ENCODE results near the gene COL4A6. TPM values are rescaled to one million over a fixed set of nuclear protein-coding genes. Genes with fewer than 3 reads are reported as not detected.
A peak's percentile ranks its signal among the peaks of the same experiment; 100 is the strongest.

COL4A6 gene
- total RNA-seq, 1 experiment from 2014 or later: not detected

GRCh38 chrX:108171671-108172070, 266.6 kb downstream of the COL4A6 start:
- Histone ChIP-seq H3K79me2 (ENCODE audit: low read length) (no peaks in the 10 kb centered on the region), H4K20me1 (ENCODE audit: insufficient read depth, low read depth, low read length) (no peaks in the 10 kb centered on the region), H3K9me2 (replicated peaks; ENCODE audit: insufficient read depth, low read length) (no peaks in the 10 kb centered on the region), H3K36me3 (ENCODE audit: insufficient read depth, low read length) (no peaks in the 10 kb centered on the region), H3K4me1 (ENCODE audit: low read length) (no peaks in the 10 kb centered on the region), H3K9me3 (ENCODE audit: low read length) (no peaks in the 10 kb centered on the region), H3K9ac (ENCODE audit: low read length) (no peak overlapping the region), H3K27ac (ENCODE audit: low read length) (no peak overlapping the region), H3K4me3 (ENCODE audit: low read length) (no peak overlapping the region), H2AFZ (ENCODE audit: low read length) (no peak overlapping the region), H3K27me3 (ENCODE audit: low read length) (no peaks in the 10 kb centered on the region), H3K4me2 (ENCODE audit: low read depth, low read length, poor library complexity, severe bottlenecking) (no peak overlapping the region)
- no peak for DNase-seq

- no peaks in the 10 kb centered on the region for H3K9me3 ChIP-seq (ENCODE audit: low read length)
- no peaks in the 10 kb centered on the region for H3K36me3 ChIP-seq (ENCODE audit: insufficient read depth, low read length)
- H4K20me1 ChIP-seq (ENCODE audit: insufficient read depth, low read depth, low read length): no peaks in the 10 kb centered on the region
- H3K4me1 ChIP-seq (ENCODE audit: low read length): no peaks in the 10 kb centered on the region
- H3K9ac ChIP-seq (ENCODE audit: low read length): no peak overlapping the region
- no peaks in the 10 kb centered on the region for H3K9me2 ChIP-seq (replicated peaks; ENCODE audit: insufficient read depth, low read length)
- no peak overlapping the region for H3K4me2 ChIP-seq (ENCODE audit: low read depth, low read length, poor library complexity, severe bottlenecking)
- no peaks in the 10 kb centered on the region for H3K79me2 ChIP-seq (ENCODE audit: low read length)
- H3K27me3 ChIP-seq (ENCODE audit: low read length): no peaks in the 10 kb centered on the region
- no peak for DNase-seq
- H2AFZ ChIP-seq (ENCODE audit: low read length): no peak overlapping the region
- H3K27ac ChIP-seq (ENCODE audit: low read length): no peak overlapping the region
- no peak overlapping the region for H3K4me3 ChIP-seq (ENCODE audit: low read length)
These were observed 268.5 kb downstream of the COL4A6 start for GRCh38 chrX:108169768-108170167.

- Histone ChIP-seq H3K4me3 (ENCODE audit: low read length) (no peak overlapping the region), H3K9me2 (replicated peaks; ENCODE audit: insufficient read depth, low read length) (no peaks in the 10 kb centered on the region), H3K27ac (ENCODE audit: low read length) (no peak overlapping the region), H3K9me3 (ENCODE audit: low read length) (no peaks in the 10 kb centered on the region), H3K4me2 (ENCODE audit: low read depth, low read length, poor library complexity, severe bottlenecking) (no peak overlapping the region), H2AFZ (ENCODE audit: low read length) (no peak overlapping the region), H3K4me1 (ENCODE audit: low read length) (no peaks in the 10 kb centered on the region), H3K79me2 (ENCODE audit: low read length) (no peaks in the 10 kb centered on the region), H3K9ac (ENCODE audit: low read length) (no peak overlapping the region), H3K36me3 (ENCODE audit: insufficient read depth, low read length) (no peaks in the 10 kb centered on the region), H3K27me3 (ENCODE audit: low read length) (no peaks in the 10 kb centered on the region), H4K20me1 (ENCODE audit: insufficient read depth, low read depth, low read length) (no peaks in the 10 kb centered on the region)
- no peak for DNase-seq
These were observed 269.1 kb downstream of the COL4A6 start for GRCh38 chrX:108168961-108169740.

- no peak for DNase-seq
- no peaks in the 10 kb centered on the region for H4K20me1 ChIP-seq (ENCODE audit: insufficient read depth, low read depth, low read length)
- no peaks in the 10 kb centered on the region for H3K79me2 ChIP-seq (ENCODE audit: low read length)
- no peaks in the 10 kb centered on the region for H3K9me3 ChIP-seq (ENCODE audit: low read length)
- H3K27me3 ChIP-seq (ENCODE audit: low read length): no peaks in the 10 kb centered on the region
- H3K27ac ChIP-seq (ENCODE audit: low read length): no peak overlapping the region
- no peaks in the 10 kb centered on the region for H3K4me1 ChIP-seq (ENCODE audit: low read length)
- H3K9ac ChIP-seq (ENCODE audit: low read length): no peak overlapping the region
- H2AFZ ChIP-seq (ENCODE audit: low read length): no peak overlapping the region
- no peaks in the 10 kb centered on the region for H3K9me2 ChIP-seq (replicated peaks; ENCODE audit: insufficient read depth, low read length)
- H3K4me3 ChIP-seq (ENCODE audit: low read length): no peak overlapping the region
- no peak overlapping the region for H3K4me2 ChIP-seq (ENCODE audit: low read depth, low read length, poor library complexity, severe bottlenecking)
- H3K36me3 ChIP-seq (ENCODE audit: insufficient read depth, low read length): no peaks in the 10 kb centered on the region
These were observed 270.9 kb downstream of the COL4A6 start for GRCh38 chrX:108167211-108167872.

- Histone ChIP-seq H3K9me3 (ENCODE audit: low read length) (no peaks in the 10 kb centered on the region), H3K4me1 (ENCODE audit: low read length) (no peaks in the 10 kb centered on the region), H3K36me3 (ENCODE audit: insufficient read depth, low read length) (no peaks in the 10 kb centered on the region), H3K27me3 (ENCODE audit: low read length) (no peaks in the 10 kb centered on the region), H4K20me1 (ENCODE audit: insufficient read depth, low read depth, low read length) (no peaks in the 10 kb centered on the region), H3K9ac (ENCODE audit: low read length) (no peak overlapping the region), H3K9me2 (replicated peaks; ENCODE audit: insufficient read depth, low read length) (no peaks in the 10 kb centered on the region), H3K79me2 (ENCODE audit: low read length) (no peaks in the 10 kb centered on the region), H2AFZ (ENCODE audit: low read length) (no peak overlapping the region), H3K4me2 (ENCODE audit: low read depth, low read length, poor library complexity, severe bottlenecking) (no peak overlapping the region), H3K4me3 (ENCODE audit: low read length) (no peak overlapping the region), H3K27ac (ENCODE audit: low read length) (no peak overlapping the region)
- DNase-seq: peak; percentile 43
These were observed 272.7 kb downstream of the COL4A6 start for GRCh38 chrX:108165383-108166111.

GRCh38 chrX:108163333-108164082, 274.7 kb downstream of the COL4A6 start:
- H3K4me3 ChIP-seq (ENCODE audit: low read length): no peak overlapping the region
- H3K4me1 ChIP-seq (ENCODE audit: low read length): no peaks in the 10 kb centered on the region
- H3K27me3 ChIP-seq (ENCODE audit: low read length): no peaks in the 10 kb centered on the region
- no peaks in the 10 kb centered on the region for H3K9me2 ChIP-seq (replicated peaks; ENCODE audit: insufficient read depth, low read length)
- no peak overlapping the region for H3K9ac ChIP-seq (ENCODE audit: low read length)
- H3K4me2 ChIP-seq (ENCODE audit: low read depth, low read length, poor library complexity, severe bottlenecking): no peak overlapping the region
- H4K20me1 ChIP-seq (ENCODE audit: insufficient read depth, low read depth, low read length): no peaks in the 10 kb centered on the region
- no peaks in the 10 kb centered on the region for H3K9me3 ChIP-seq (ENCODE audit: low read length)
- no peak overlapping the region for H3K27ac ChIP-seq (ENCODE audit: low read length)
- H3K36me3 ChIP-seq (ENCODE audit: insufficient read depth, low read length): no peaks in the 10 kb centered on the region
- no peaks in the 10 kb centered on the region for H3K79me2 ChIP-seq (ENCODE audit: low read length)
- DNase-seq: no peak
- no peak overlapping the region for H2AFZ ChIP-seq (ENCODE audit: low read length)

GRCh38 chrX:108162265-108162664, 276.0 kb downstream of the COL4A6 start:
- H3K4me2 ChIP-seq (ENCODE audit: low read depth, low read length, poor library complexity, severe bottlenecking): no peak overlapping the region
- no peak overlapping the region for H2AFZ ChIP-seq (ENCODE audit: low read length)
- DNase-seq: no peak
- H3K36me3 ChIP-seq (ENCODE audit: insufficient read depth, low read length): no peaks in the 10 kb centered on the region
- H3K4me1 ChIP-seq (ENCODE audit: low read length): no peaks in the 10 kb centered on the region
- no peaks in the 10 kb centered on the region for H3K9me2 ChIP-seq (replicated peaks; ENCODE audit: insufficient read depth, low read length)
- H4K20me1 ChIP-seq (ENCODE audit: insufficient read depth, low read depth, low read length): no peaks in the 10 kb centered on the region
- H3K27ac ChIP-seq (ENCODE audit: low read length): no peak overlapping the region
- no peaks in the 10 kb centered on the region for H3K27me3 ChIP-seq (ENCODE audit: low read length)
- H3K9me3 ChIP-seq (ENCODE audit: low read length): no peaks in the 10 kb centered on the region
- no peaks in the 10 kb centered on the region for H3K79me2 ChIP-seq (ENCODE audit: low read length)
- no peak overlapping the region for H3K4me3 ChIP-seq (ENCODE audit: low read length)
- no peak overlapping the region for H3K9ac ChIP-seq (ENCODE audit: low read length)

GRCh38 chrX:108160309-108160708, 277.9 kb downstream of the COL4A6 start:
- no peaks in the 10 kb centered on the region for H4K20me1 ChIP-seq (ENCODE audit: insufficient read depth, low read depth, low read length)
- H3K27ac ChIP-seq (ENCODE audit: low read length): no peak overlapping the region
- no peak overlapping the region for H2AFZ ChIP-seq (ENCODE audit: low read length)

More at GRCh38 chrX:108160309-108160708, 277.9 kb downstream of the COL4A6 start:
- DNase-seq: no peak
- Histone ChIP-seq H3K9ac (ENCODE audit: low read length) (no peak overlapping the region), H3K4me3 (ENCODE audit: low read length) (no peak overlapping the region), H3K79me2 (ENCODE audit: low read length) (no peaks in the 10 kb centered on the region), H3K9me3 (ENCODE audit: low read length) (no peaks in the 10 kb centered on the region), H3K36me3 (ENCODE audit: insufficient read depth, low read length) (no peaks in the 10 kb centered on the region), H3K27me3 (ENCODE audit: low read length) (no peaks in the 10 kb centered on the region), H3K4me1 (ENCODE audit: low read length) (no peaks in the 10 kb centered on the region), H3K4me2 (ENCODE audit: low read depth, low read length, poor library complexity, severe bottlenecking) (no peak overlapping the region), H3K9me2 (replicated peaks; ENCODE audit: insufficient read depth, low read length) (no peaks in the 10 kb centered on the region)
